ENCODE data around the gene TYW1. TPM values are rescaled to one million over a fixed set of nuclear protein-coding genes. Genes with fewer than 3 reads are reported as not detected.
A peak's percentile ranks its signal among the peaks of the same experiment; 100 is the strongest.
"Not testable (repeated sequence)": the region's sequence is repeated elsewhere in the genome, so short reads cannot be mapped to it uniquely, and the experiment has no call there.

Gene TYW1
- total RNA-seq, 1 donor from 2014 or later = 16.6 TPM

DNA sequence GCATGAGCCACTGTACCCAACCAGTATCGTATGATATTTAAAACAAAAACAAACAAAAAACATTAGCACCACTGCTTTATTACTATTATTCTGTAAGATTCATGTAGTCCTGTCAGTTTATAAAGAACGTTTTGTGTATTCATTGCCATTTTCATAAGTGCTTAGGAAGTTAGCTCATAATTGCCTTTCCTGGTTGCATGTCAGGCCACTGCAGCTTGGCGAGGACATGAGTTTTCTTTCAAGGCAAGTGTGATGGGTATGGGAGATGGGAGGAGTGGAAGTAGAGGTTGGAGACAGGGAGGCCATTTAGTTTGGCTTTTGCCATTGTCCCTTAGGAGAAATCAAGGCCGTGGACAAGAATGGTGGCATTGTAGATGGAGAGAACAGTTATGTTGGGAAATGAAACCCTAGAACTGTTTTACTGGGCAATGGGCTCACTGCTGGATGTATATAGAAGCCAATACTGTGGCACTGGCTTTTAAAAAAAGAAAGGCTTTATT lies 48.9 kb downstream of the TYW1 start:
- Histone ChIP-seq H3K27ac (ENCODE audit: low read depth, low read length) (no peak overlapping the region), H3K4me3 (ENCODE audit: insufficient read depth, low read depth, low read length) (no peak overlapping the region), H3K27me3 (ENCODE audit: insufficient read depth, low read length) (no peaks in the 10 kb centered on the region), H3K9ac (ENCODE audit: low read length) (no peak overlapping the region), H3K36me3 (ENCODE audit: insufficient read depth, low read length) (no peaks in the 10 kb centered on the region), H3K4me1 (ENCODE audit: insufficient read depth, low read length) (peaks cover 13% of the 10 kb centered on the region), H2AFZ (ENCODE audit: low read depth, low read length) (no peak overlapping the region), H3K4me2 (ENCODE audit: low read length) (no peak overlapping the region), H4K20me1 (ENCODE audit: insufficient read depth, low read length) (peaks cover 4% of the 10 kb centered on the region), H3K79me2 (ENCODE audit: insufficient read depth, low read length) (peaks cover 5% of the 10 kb centered on the region), H3K9me3 (ENCODE audit: insufficient read depth, low read depth, low read length) (no peaks in the 10 kb centered on the region)
- no peaks in the 10 kb centered on the region for H3K9me3 Mint-ChIP-seq (ENCODE audit: unreplicated experiment)
- peaks cover 4% of the 10 kb centered on the region for H3K36me3 Mint-ChIP-seq (ENCODE audit: low read depth, unreplicated experiment)
- no peak for TF ChIP-seq EZH2 (IDR thresholded peaks at IDR 0.05; ENCODE audit: insufficient read depth, low read length)
- no peak overlapping the region for H3K27ac Mint-ChIP-seq (ENCODE audit: unreplicated experiment)
- peaks cover 19% of the 10 kb centered on the region for H3K4me1 Mint-ChIP-seq (ENCODE audit: low read depth, unreplicated experiment)
- no peaks in the 10 kb centered on the region for H3K27me3 Mint-ChIP-seq (ENCODE audit: low read depth, unreplicated experiment)
- FAIRE-seq = no peak
- peak overlapping the region; percentile 62 for H3K4me3 Mint-ChIP-seq (ENCODE audit: unreplicated experiment)
- DNase-seq (ENCODE audit: low read depth) = no peak

DNA sequence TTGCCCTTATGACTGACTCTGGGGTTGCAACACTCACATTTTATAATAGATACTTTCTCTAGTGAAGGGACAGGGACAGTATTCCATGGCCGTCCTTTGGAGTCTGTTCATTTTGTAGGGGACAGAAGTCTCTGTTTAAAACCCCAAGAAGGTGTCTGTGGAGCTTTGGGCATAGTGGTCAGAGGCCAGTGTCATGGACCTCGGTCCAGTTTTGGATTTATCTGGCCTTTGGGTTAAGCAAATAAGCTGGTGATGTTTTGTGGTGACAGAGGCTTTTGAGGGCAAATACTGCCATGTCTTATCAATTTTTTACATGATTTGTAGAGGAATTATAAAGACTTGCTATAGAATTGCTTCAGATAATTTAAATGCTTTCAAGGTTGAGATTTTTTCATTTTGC lies 50.2 kb downstream of the TYW1 start:
- not testable (repeated sequence) for DNase-seq (ENCODE audit: low read depth); H3K9me3 ChIP-seq (ENCODE audit: insufficient read depth, low read depth, low read length); H3K27ac Mint-ChIP-seq (ENCODE audit: unreplicated experiment); H3K27ac ChIP-seq (ENCODE audit: low read depth, low read length); FAIRE-seq; H3K4me2 ChIP-seq (ENCODE audit: low read length); H3K36me3 ChIP-seq (ENCODE audit: insufficient read depth, low read length); H3K79me2 ChIP-seq (ENCODE audit: insufficient read depth, low read length); H3K4me3 Mint-ChIP-seq (ENCODE audit: unreplicated experiment); H4K20me1 ChIP-seq (ENCODE audit: insufficient read depth, low read length); H3K9me3 Mint-ChIP-seq (ENCODE audit: unreplicated experiment); H3K27me3 Mint-ChIP-seq (ENCODE audit: low read depth, unreplicated experiment); H3K9ac ChIP-seq (ENCODE audit: low read length); H3K27me3 ChIP-seq (ENCODE audit: insufficient read depth, low read length); H2AFZ ChIP-seq (ENCODE audit: low read depth, low read length); H3K4me3 ChIP-seq (ENCODE audit: insufficient read depth, low read depth, low read length)
- Mint-ChIP-seq H3K36me3 (ENCODE audit: low read depth, unreplicated experiment) (peaks cover 11% of the 10 kb centered on the region), H3K4me1 (ENCODE audit: low read depth, unreplicated experiment) (peaks cover 11% of the 10 kb centered on the region)
- peaks cover 13% of the 10 kb centered on the region for H3K4me1 ChIP-seq (ENCODE audit: insufficient read depth, low read length)

DNA sequence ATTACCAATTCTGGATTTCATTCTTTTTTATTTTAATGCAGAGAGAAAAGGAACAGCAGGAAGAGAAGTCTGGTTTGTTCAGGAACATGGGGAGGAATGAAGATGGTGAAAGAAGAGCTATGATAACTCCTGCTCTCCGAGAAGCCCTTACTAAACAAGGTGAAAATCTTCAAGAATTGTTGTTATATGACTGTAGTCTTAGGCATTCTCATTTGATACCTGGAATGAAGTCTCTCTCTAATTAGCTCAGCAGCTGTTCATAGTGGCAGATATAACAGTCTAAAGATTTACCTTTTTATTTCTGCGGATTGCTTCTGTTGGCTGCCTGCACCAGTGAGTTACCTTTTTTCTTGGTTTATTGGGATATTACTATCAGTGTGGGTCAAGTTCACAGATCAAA lies 53.3 kb downstream of the TYW1 start:
- H3K4me1 Mint-ChIP-seq (ENCODE audit: low read depth, unreplicated experiment); H2AFZ ChIP-seq (ENCODE audit: low read depth, low read length); H3K9ac ChIP-seq (ENCODE audit: low read length); H3K4me2 ChIP-seq (ENCODE audit: low read length); H3K36me3 ChIP-seq (ENCODE audit: insufficient read depth, low read length); H3K4me3 ChIP-seq (ENCODE audit: insufficient read depth, low read depth, low read length); H3K79me2 ChIP-seq (ENCODE audit: insufficient read depth, low read length); H3K27ac ChIP-seq (ENCODE audit: low read depth, low read length); DNase-seq (ENCODE audit: low read depth); H3K4me3 Mint-ChIP-seq (ENCODE audit: unreplicated experiment); H3K4me1 ChIP-seq (ENCODE audit: insufficient read depth, low read length); H3K27ac Mint-ChIP-seq (ENCODE audit: unreplicated experiment); H3K9me3 ChIP-seq (ENCODE audit: insufficient read depth, low read depth, low read length); H3K27me3 Mint-ChIP-seq (ENCODE audit: low read depth, unreplicated experiment); H3K27me3 ChIP-seq (ENCODE audit: insufficient read depth, low read length); H4K20me1 ChIP-seq (ENCODE audit: insufficient read depth, low read length); FAIRE-seq; H3K9me3 Mint-ChIP-seq (ENCODE audit: unreplicated experiment): not testable (repeated sequence)
- peaks cover 27% of the 10 kb centered on the region for H3K36me3 Mint-ChIP-seq (ENCODE audit: low read depth, unreplicated experiment)

DNA sequence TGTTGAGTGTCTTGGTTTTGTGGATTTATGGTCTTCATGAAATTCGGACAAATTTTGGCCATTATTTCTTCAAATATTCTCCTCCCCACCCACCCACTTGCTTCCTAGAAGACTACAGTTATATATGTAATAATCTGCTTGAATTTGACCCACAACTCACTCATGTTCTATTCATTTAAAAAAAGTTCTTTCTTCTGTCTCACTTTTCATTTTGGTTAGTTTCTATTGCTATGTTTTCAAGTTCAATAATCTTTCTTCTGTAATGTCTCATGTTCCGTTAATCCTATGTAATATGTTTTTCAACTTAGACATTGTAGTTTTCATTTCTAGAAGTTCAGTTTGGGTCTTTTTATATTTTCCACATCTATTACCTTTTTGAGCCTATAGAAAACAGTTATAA lies 55.5 kb downstream of the TYW1 start:
- H3K9me3 Mint-ChIP-seq (ENCODE audit: unreplicated experiment); H3K4me3 ChIP-seq (ENCODE audit: insufficient read depth, low read depth, low read length); H4K20me1 ChIP-seq (ENCODE audit: insufficient read depth, low read length); H3K9me3 ChIP-seq (ENCODE audit: insufficient read depth, low read depth, low read length); H3K4me1 ChIP-seq (ENCODE audit: insufficient read depth, low read length); H3K27ac Mint-ChIP-seq (ENCODE audit: unreplicated experiment); H3K27me3 ChIP-seq (ENCODE audit: insufficient read depth, low read length); H2AFZ ChIP-seq (ENCODE audit: low read depth, low read length); H3K27me3 Mint-ChIP-seq (ENCODE audit: low read depth, unreplicated experiment); H3K4me1 Mint-ChIP-seq (ENCODE audit: low read depth, unreplicated experiment); H3K9ac ChIP-seq (ENCODE audit: low read length); H3K27ac ChIP-seq (ENCODE audit: low read depth, low read length); H3K36me3 ChIP-seq (ENCODE audit: insufficient read depth, low read length); DNase-seq (ENCODE audit: low read depth); H3K4me3 Mint-ChIP-seq (ENCODE audit: unreplicated experiment); H3K79me2 ChIP-seq (ENCODE audit: insufficient read depth, low read length); H3K4me2 ChIP-seq (ENCODE audit: low read length): not testable (repeated sequence)
- peak; percentile 13 for FAIRE-seq
- H3K36me3 Mint-ChIP-seq (ENCODE audit: low read depth, unreplicated experiment) = peaks cover 26% of the 10 kb centered on the region
